Ishikawa (cell line): Measurements from ENCODE around the gene MGLL.

ENCODE experiments used
- CEBPB ChIP-seq: IDR thresholded peaks from 2 replicates; pipeline ENCODE4 v1.6.1; 2012
- CREB1 ChIP-seq: IDR thresholded peaks from 2 replicates; pipeline ENCODE4 v1.6.1; 2012; ENCODE audit warnings: low read depth
- EGR1 ChIP-seq: IDR thresholded peaks from 2 replicates; pipeline ENCODE4 v1.6.1; 2012
- NFIC ChIP-seq: IDR thresholded peaks from 2 replicates; pipeline ENCODE4 v1.6.1; 2012
- TAF1 ChIP-seq: IDR thresholded peaks from 2 replicates; pipeline ENCODE4 v1.6.1; 2012; ENCODE audit warnings: low read depth, mild to moderate bottlenecking
- YY1 ChIP-seq: IDR thresholded peaks from 2 replicates; pipeline ENCODE4 v1.6.1; 2012; ENCODE audit warnings: low read depth

DNA sequence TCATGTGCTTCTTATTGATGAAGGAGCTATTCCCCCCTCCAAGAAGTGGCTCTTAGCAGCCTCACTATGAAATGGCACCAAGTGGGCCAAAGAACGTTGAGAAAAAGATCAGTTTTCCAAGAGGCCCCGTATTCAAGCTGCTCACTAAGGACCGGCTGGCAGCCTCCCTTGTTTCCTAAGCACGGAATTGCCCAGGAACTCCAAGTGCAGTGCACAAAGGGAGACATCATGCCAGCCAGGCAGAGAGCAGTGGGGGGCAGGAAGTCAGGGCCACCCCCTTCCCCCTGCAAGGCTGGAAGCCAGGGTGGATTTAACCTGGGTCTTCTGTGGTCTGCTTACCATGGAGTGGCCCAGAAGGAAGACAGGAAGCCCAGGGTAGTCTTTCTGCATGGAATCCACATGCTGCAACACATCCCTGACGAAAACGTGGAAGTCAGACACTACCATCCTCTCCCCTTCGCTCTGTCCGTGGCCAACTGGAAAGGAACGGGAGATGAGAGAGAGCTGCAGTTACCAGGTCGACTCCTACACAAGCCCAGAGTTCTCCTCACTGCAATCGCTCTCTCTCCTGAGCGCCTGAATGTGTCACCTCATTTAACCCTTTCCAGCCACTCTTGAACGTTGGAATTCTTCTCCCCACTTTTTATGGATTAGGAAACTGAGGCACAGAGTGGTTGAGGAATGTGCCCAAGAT, 100.1 kb downstream of the MGLL start:
- no peak for TF ChIP-seq NFIC
- TF ChIP-seq EGR1, result no peak
- TF ChIP-seq YY1, result no peak
- no peak for TF ChIP-seq CREB1
- no peak for TF ChIP-seq TAF1
- TF ChIP-seq CEBPB, result no peak
